Astrocyte (in vitro differentiated cells and primary cell): ENCODE measurements around the gene PLA2G2D. TPM values are rescaled to one million over a fixed set of nuclear protein-coding genes. Genes with fewer than 3 reads are reported as not detected.

Source experiments
- DNase-seq: peaks from one replicate; pipeline ENCODE4 v3.0.0-alpha.2; 2010; ENCODE audit warnings: low read depth
- FAIRE-seq: peaks from 2 replicates; lab custom pipeline; 2011; peaks lifted over from hg19 to GRCh38; lab: Jason Lieb, UNC
- H2AFZ ChIP-seq: 2 replicates; pipeline ENCODE4 v1.6.0; 2012; ENCODE audit warnings: low read depth, low read length, inconsistent platforms
- H3K27ac ChIP-seq: 2 replicates; pipeline ENCODE4 v1.5.1; 2011; ENCODE audit warnings: low read depth, low read length, inconsistent platforms
- H3K27me3 ChIP-seq: 2 replicates; pipeline ENCODE4 v1.6.0; 2011; ENCODE audit warnings: low read length, inconsistent platforms; ENCODE audit not compliant: insufficient read depth
- H3K36me3 ChIP-seq: 2 replicates; pipeline ENCODE4 v1.5.1; 2011; ENCODE audit warnings: low read length, inconsistent platforms; ENCODE audit not compliant: insufficient read depth
- H3K4me1 ChIP-seq: 2 replicates; pipeline ENCODE4 v1.5.1; 2011; ENCODE audit warnings: low read length, inconsistent platforms; ENCODE audit not compliant: insufficient read depth
- H3K4me2 ChIP-seq: 2 replicates; pipeline ENCODE4 v1.6.0; 2012; ENCODE audit warnings: low read length, inconsistent platforms
- H3K4me3 ChIP-seq: 2 replicates; pipeline ENCODE4 v1.5.1; 2011; ENCODE audit warnings: low read depth, mild to moderate bottlenecking, low read length, inconsistent platforms; ENCODE audit not compliant: insufficient read depth
- H3K79me2 ChIP-seq: 2 replicates; pipeline ENCODE4 v1.6.0; 2012; ENCODE audit warnings: mild to moderate bottlenecking, low read length, inconsistent platforms; ENCODE audit not compliant: insufficient read depth
- H3K9ac ChIP-seq: 2 replicates; pipeline ENCODE4 v1.6.0; 2012; ENCODE audit warnings: mild to moderate bottlenecking, low read length, inconsistent platforms
- H3K9me3 ChIP-seq: 2 replicates; pipeline ENCODE4 v1.5.1; 2012; ENCODE audit warnings: low read depth, mild to moderate bottlenecking, low read length, inconsistent platforms; ENCODE audit not compliant: insufficient read depth
- H4K20me1 ChIP-seq: 2 replicates; pipeline ENCODE4 v1.6.0; 2012; ENCODE audit warnings: low read length, inconsistent platforms; ENCODE audit not compliant: insufficient read depth
- H3K27ac Mint-ChIP-seq: one replicate; pipeline ENCODE4 v1.8.0; 2021; ENCODE audit warnings: mild to moderate bottlenecking, mixed read lengths; ENCODE audit not compliant: unreplicated experiment
- H3K27me3 Mint-ChIP-seq: one replicate; pipeline ENCODE4 v1.8.0; 2021; ENCODE audit warnings: low read depth, mixed read lengths; ENCODE audit not compliant: unreplicated experiment
- H3K36me3 Mint-ChIP-seq: one replicate; pipeline ENCODE4 v1.8.0; 2021; ENCODE audit warnings: low read depth, mixed read lengths; ENCODE audit not compliant: unreplicated experiment
- H3K4me1 Mint-ChIP-seq: one replicate; pipeline ENCODE4 v1.8.0; 2021; ENCODE audit warnings: low read depth, mixed read lengths; ENCODE audit not compliant: unreplicated experiment
- H3K4me3 Mint-ChIP-seq: one replicate; pipeline ENCODE4 v1.8.0; 2021; ENCODE audit warnings: mild to moderate bottlenecking, moderate library complexity, mixed read lengths; ENCODE audit not compliant: unreplicated experiment
- H3K9me3 Mint-ChIP-seq: one replicate; pipeline ENCODE4 v1.8.0; 2021; ENCODE audit warnings: mild to moderate bottlenecking, mixed read lengths; ENCODE audit not compliant: unreplicated experiment
- EZH2 ChIP-seq: IDR thresholded peaks from 2 replicates; pipeline ENCODE4 v1.6.1; 2012; ENCODE audit warnings: mild to moderate bottlenecking, low read length, inconsistent platforms; ENCODE audit not compliant: insufficient read depth
- total RNA-seq: library from RNA; stranded (reverse); gene quantifications from 2 replicates; pipeline ENCODE4 v1.2.1, GENCODE V29; 2021
- TF ChIP-seq, protein P1 (sequence below): IDR thresholded peaks from 2 replicates; pipeline ENCODE4 v1.5.1; 2011; ENCODE audit warnings: low read depth, mild to moderate bottlenecking, inconsistent platforms, low read length, moderate library complexity; ENCODE audit not compliant: insufficient read depth

Gene PLA2G2D
- total RNA-seq, 1 donor from 2014 or later: not detected

- no peaks in the 10 kb centered on the region for H3K4me1 Mint-ChIP-seq
- no peaks in the 10 kb centered on the region for H3K36me3 Mint-ChIP-seq
- no peak for TF ChIP-seq EZH2
- FAIRE-seq (no peak), DNase-seq (no peak)
- H2AFZ ChIP-seq: no peak overlapping the region
- no peak overlapping the region for H3K27ac ChIP-seq
- H3K27me3 ChIP-seq: peaks cover 7% of the 10 kb centered on the region
- H4K20me1 ChIP-seq: no peaks in the 10 kb centered on the region
- no peaks in the 10 kb centered on the region for H3K36me3 ChIP-seq
- H3K4me2 ChIP-seq: no peak overlapping the region
- H3K27ac Mint-ChIP-seq: no peak overlapping the region
- H3K4me1 ChIP-seq: no peaks in the 10 kb centered on the region
- H3K9me3 ChIP-seq: peaks cover 14% of the 10 kb centered on the region
- peaks cover 33% of the 10 kb centered on the region for H3K27me3 Mint-ChIP-seq
- no peaks in the 10 kb centered on the region for H3K79me2 ChIP-seq
- H3K4me3 Mint-ChIP-seq: no peak overlapping the region
- H3K9ac ChIP-seq: no peak overlapping the region
- H3K9me3 Mint-ChIP-seq: peaks cover 47% of the 10 kb centered on the region
- H3K4me3 ChIP-seq: no peak overlapping the region
Measured at GRCh38 chr1:20164694-20165202, 45.4 kb upstream of the PLA2G2D start.

GRCh38 chr1:20160034-20160433, 40.7 kb upstream of the PLA2G2D start:
- no peak overlapping the region for H3K27ac ChIP-seq
- FAIRE-seq: no peak
- peaks cover 18% of the 10 kb centered on the region for H3K9me3 ChIP-seq
- TF ChIP-seq, protein P1, sequence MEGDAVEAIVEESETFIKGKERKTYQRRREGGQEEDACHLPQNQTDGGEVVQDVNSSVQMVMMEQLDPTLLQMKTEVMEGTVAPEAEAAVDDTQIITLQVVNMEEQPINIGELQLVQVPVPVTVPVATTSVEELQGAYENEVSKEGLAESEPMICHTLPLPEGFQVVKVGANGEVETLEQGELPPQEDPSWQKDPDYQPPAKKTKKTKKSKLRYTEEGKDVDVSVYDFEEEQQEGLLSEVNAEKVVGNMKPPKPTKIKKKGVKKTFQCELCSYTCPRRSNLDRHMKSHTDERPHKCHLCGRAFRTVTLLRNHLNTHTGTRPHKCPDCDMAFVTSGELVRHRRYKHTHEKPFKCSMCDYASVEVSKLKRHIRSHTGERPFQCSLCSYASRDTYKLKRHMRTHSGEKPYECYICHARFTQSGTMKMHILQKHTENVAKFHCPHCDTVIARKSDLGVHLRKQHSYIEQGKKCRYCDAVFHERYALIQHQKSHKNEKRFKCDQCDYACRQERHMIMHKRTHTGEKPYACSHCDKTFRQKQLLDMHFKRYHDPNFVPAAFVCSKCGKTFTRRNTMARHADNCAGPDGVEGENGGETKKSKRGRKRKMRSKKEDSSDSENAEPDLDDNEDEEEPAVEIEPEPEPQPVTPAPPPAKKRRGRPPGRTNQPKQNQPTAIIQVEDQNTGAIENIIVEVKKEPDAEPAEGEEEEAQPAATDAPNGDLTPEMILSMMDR: no peak
- TF ChIP-seq EZH2: no peak
- H2AFZ ChIP-seq: no peak overlapping the region
- no peaks in the 10 kb centered on the region for H3K36me3 Mint-ChIP-seq
- H3K4me2 ChIP-seq: no peak overlapping the region
- no peaks in the 10 kb centered on the region for H3K36me3 ChIP-seq
- no peak overlapping the region for H3K9ac ChIP-seq
- peaks cover 19% of the 10 kb centered on the region for H3K27me3 Mint-ChIP-seq
- peaks cover 55% of the 10 kb centered on the region for H3K9me3 Mint-ChIP-seq
- H4K20me1 ChIP-seq: no peaks in the 10 kb centered on the region
- no peak overlapping the region for H3K27ac Mint-ChIP-seq
- no peaks in the 10 kb centered on the region for H3K79me2 ChIP-seq
- DNase-seq: peak; percentile 12
- H3K27me3 ChIP-seq: no peaks in the 10 kb centered on the region
- no peak overlapping the region for H3K4me3 Mint-ChIP-seq
- H3K4me3 ChIP-seq: no peak overlapping the region
- H3K4me1 ChIP-seq: no peaks in the 10 kb centered on the region
- no peaks in the 10 kb centered on the region for H3K4me1 Mint-ChIP-seq

- Histone ChIP-seq H3K79me2 (no peaks in the 10 kb centered on the region), H3K9ac (no peak overlapping the region), H3K4me1 (no peaks in the 10 kb centered on the region), H3K4me3 (no peak overlapping the region), H3K9me3 (peaks cover 18% of the 10 kb centered on the region), H3K27me3 (no peaks in the 10 kb centered on the region), H4K20me1 (no peaks in the 10 kb centered on the region), H3K27ac (no peak overlapping the region), H3K4me2 (no peak overlapping the region), H3K36me3 (no peaks in the 10 kb centered on the region), H2AFZ (no peak overlapping the region)
- no peak for TF ChIP-seq EZH2
- TF ChIP-seq, protein P1: no peak
- FAIRE-seq (no peak), DNase-seq (no peak)
- Mint-ChIP-seq H3K27me3 (peaks cover 16% of the 10 kb centered on the region), H3K4me1 (no peaks in the 10 kb centered on the region), H3K4me3 (no peak overlapping the region), H3K36me3 (no peaks in the 10 kb centered on the region), H3K9me3 (peaks cover 45% of the 10 kb centered on the region), H3K27ac (no peak overlapping the region)
Measured at GRCh38 chr1:20158358-20159070, 39.2 kb upstream of the PLA2G2D start.
